ENCODE measurements around the gene FFAR3. TPM values are rescaled to one million over a fixed set of nuclear protein-coding genes. Genes with fewer than 3 reads are reported as not detected.
"Not testable (repeated sequence)": the region's sequence is repeated elsewhere in the genome, so short reads cannot be mapped to it uniquely, and the experiment has no call there.

The FFAR3 gene
- total RNA-seq, 4 donors from 2014 or later = 0.95 to 5.5 (median 2.2) TPM

DNA sequence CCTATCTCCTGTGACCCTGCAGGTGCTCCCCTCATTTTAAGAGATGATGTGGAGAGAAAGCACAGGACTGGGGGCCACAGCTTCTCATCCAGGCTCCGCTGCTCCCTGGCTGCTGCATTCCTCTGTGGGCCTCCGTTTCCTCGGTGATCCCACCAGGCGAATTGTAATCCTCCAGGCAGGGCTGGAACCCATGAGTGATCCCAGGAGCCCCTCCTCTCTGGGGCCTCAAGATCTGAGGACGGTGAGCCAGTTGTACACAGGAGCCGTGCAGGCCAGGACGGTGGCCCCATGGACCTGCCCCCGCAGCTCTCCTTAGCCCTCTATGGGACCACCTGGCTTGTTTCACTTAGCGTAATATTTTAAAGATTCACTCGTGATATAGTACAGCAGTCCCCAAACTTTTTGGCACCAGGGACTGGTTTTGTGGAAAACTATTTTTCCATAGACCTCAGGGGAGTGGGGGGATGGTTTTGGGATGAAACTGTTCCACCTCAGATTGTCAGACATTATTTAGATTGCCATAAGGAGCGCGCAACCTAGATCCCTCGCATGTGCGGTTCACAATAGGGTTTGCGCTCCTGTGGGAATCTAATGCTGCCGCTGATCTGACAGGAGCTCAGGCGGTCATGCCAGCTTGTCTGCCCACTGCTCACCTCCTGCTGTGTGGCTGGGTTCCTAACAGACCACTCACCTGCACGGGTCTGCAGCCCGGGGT lies 5.6 kb downstream of the FFAR3 start:
- DNase-seq (ENCODE audit: low spot score) = no peak
- ATAC-seq (ENCODE audit: low FRiP score) = no peak

DNA sequence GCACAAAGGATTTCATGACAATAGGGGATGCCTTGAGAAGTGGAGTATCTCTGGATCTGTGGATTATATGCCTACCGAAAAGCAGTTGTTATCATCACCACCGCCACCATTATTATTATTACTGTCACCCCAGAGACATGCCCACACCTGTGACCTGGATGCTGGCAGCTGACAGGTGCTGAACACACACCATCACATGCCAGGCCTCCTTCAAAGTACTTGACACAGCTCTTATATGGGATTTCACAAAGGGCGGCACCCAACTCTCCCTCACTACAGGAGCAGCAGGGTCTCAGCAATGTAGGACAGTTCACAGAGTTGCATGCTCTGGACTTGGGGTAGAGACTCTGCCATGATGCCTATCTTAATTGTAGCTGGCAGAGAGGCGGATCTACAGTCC lies 7.0 kb downstream of the FFAR3 start:
- DNase-seq (ENCODE audit: low spot score) = no peak
- TF ChIP-seq CTCF (IDR thresholded peaks at IDR 0.05) = no peak
- ATAC-seq (ENCODE audit: low FRiP score) = no peak

More for the DNA sequence above, 5.6 kb downstream of the FFAR3 start:
- TF ChIP-seq CTCF (IDR thresholded peaks at IDR 0.05) = no peak

- ATAC-seq (ENCODE audit: low FRiP score) = no peak
Observed at GRCh38 chr19:35368378-35368777, 10.1 kb downstream of the FFAR3 start.

GRCh38 chr19:35369522-35369921 lies 11.3 kb downstream of the FFAR3 start:
- no peak for DNase-seq (ENCODE audit: low spot score)
- ATAC-seq (ENCODE audit: low FRiP score) = no peak
- no peak for TF ChIP-seq CTCF (IDR thresholded peaks at IDR 0.05)

More at GRCh38 chr19:35368378-35368777, 10.1 kb downstream of the FFAR3 start:
- DNase-seq (ENCODE audit: low spot score) = no peak
- no peak for TF ChIP-seq CTCF (IDR thresholded peaks at IDR 0.05)

DNA sequence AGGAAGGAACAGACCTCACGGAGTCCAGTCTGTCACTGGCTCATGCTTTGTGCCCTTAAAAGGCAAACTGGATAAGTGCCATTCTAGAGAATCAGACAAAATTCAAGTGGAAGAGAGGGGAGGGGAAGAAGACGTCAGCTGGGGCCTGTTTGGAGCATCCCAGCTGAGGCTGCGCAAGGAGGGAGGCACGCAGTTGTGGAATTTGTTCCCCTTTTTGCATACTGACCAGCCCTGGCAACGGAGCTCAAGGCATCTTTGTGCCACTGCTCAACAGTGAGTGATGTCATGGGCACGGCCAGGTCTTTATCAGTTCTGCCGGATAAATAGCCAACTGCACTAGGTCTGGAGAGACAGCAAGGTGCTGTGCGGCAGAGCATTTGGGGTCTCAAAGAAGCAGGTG lies 12.5 kb downstream of the FFAR3 start, which contains the start of gene GPR42:
Gene GPR42 (plus strand): TSS at position 347 of the 400 bp plus-strand sequence. CDS start 292 bp downstream, outside the sequence.
- no peak for TF ChIP-seq CTCF (IDR thresholded peaks at IDR 0.05)
- DNase-seq (ENCODE audit: low spot score) (no peak), ATAC-seq (ENCODE audit: low FRiP score) (no peak)

GRCh38 chr19:35373492-35373891 lies 15.2 kb downstream of the FFAR3 start:
- ATAC-seq (ENCODE audit: low FRiP score) (no peak), DNase-seq (ENCODE audit: low spot score) (no peak)
- no peak for TF ChIP-seq CTCF (IDR thresholded peaks at IDR 0.05)

GRCh38 chr19:35374031-35374430 lies 15.8 kb downstream of the FFAR3 start:
- not testable (repeated sequence) for ATAC-seq (ENCODE audit: low FRiP score); DNase-seq (ENCODE audit: low spot score)

Measured in omental fat pad (tissue), 4 donors.